H1 (cell line): ENCODE data around the gene TATDN2. TPM values are rescaled to one million over a fixed set of nuclear protein-coding genes. Genes with fewer than 3 reads are reported as not detected.

Experiments used
- polyA plus RNA-seq, 7 experiments: library from polyadenylated mRNA; depleted of rRNA in 3 of 7; stranded (reverse) in 5 of 7; unstranded in 2 of 7; fragments of >200 nt in 5 of 7; fragments of 200-250 nt in 2 of 7; gene quantifications; 1 replicate in 5 of 7; 2 replicates in 1 of 7; 4 replicates in 1 of 7; pipeline versions ENCODE4 v1.2.1 to v1.2.3, GENCODE V29; 2011 to 2013; ENCODE audit warnings: missing spikeins in 2 of 7, mixed read lengths in 2 of 7
- total RNA-seq: library from RNA; stranded (reverse); fragmentation: NEBNext Ultra II Directional; extraction: Animal tissue kit (Norgen Biotek cat#: 25700); gene quantifications from 2 replicates; pipeline ENCODE4 v1.2.1, GENCODE V29; 2021
- TF ChIP-seq, protein P1 (sequence below): fragments of 300-600 bp; sonication (generic); IDR thresholded peaks from 2 replicates; pipeline ENCODE4 v1.7.1; 2012; ENCODE audit warnings: low read length, moderate library complexity, mild to moderate bottlenecking, inconsistent platforms; ENCODE audit not compliant: insufficient replicate concordance

Gene TATDN2
- total and polyA plus RNA-seq, 2 of the 8 experiments (the other 6 are each of a cell fraction or from before 2014, with no cell fraction given): 12.1 to 34.8 TPM

DNA sequence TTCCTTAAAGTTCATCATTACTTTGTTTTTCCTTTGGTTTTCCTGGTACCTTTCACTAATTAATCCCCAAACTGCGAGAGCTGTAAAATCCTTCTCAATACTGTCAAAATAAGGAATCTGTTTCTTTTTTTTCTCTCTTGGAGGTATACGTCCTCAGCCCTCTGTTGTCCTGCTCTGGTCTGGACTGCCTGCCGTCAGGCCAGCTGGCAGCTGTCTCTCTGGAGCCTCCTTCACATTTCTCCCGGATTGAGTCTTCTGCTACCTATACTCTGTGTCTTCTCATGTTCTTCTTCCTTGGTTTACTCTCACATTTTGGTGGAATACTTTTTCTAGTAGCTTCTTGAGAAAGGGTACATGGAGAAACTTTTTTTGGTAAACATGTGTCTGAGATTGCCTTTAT, 13.8 kb downstream of the TATDN2 start (continued):
- TF ChIP-seq, protein P1, sequence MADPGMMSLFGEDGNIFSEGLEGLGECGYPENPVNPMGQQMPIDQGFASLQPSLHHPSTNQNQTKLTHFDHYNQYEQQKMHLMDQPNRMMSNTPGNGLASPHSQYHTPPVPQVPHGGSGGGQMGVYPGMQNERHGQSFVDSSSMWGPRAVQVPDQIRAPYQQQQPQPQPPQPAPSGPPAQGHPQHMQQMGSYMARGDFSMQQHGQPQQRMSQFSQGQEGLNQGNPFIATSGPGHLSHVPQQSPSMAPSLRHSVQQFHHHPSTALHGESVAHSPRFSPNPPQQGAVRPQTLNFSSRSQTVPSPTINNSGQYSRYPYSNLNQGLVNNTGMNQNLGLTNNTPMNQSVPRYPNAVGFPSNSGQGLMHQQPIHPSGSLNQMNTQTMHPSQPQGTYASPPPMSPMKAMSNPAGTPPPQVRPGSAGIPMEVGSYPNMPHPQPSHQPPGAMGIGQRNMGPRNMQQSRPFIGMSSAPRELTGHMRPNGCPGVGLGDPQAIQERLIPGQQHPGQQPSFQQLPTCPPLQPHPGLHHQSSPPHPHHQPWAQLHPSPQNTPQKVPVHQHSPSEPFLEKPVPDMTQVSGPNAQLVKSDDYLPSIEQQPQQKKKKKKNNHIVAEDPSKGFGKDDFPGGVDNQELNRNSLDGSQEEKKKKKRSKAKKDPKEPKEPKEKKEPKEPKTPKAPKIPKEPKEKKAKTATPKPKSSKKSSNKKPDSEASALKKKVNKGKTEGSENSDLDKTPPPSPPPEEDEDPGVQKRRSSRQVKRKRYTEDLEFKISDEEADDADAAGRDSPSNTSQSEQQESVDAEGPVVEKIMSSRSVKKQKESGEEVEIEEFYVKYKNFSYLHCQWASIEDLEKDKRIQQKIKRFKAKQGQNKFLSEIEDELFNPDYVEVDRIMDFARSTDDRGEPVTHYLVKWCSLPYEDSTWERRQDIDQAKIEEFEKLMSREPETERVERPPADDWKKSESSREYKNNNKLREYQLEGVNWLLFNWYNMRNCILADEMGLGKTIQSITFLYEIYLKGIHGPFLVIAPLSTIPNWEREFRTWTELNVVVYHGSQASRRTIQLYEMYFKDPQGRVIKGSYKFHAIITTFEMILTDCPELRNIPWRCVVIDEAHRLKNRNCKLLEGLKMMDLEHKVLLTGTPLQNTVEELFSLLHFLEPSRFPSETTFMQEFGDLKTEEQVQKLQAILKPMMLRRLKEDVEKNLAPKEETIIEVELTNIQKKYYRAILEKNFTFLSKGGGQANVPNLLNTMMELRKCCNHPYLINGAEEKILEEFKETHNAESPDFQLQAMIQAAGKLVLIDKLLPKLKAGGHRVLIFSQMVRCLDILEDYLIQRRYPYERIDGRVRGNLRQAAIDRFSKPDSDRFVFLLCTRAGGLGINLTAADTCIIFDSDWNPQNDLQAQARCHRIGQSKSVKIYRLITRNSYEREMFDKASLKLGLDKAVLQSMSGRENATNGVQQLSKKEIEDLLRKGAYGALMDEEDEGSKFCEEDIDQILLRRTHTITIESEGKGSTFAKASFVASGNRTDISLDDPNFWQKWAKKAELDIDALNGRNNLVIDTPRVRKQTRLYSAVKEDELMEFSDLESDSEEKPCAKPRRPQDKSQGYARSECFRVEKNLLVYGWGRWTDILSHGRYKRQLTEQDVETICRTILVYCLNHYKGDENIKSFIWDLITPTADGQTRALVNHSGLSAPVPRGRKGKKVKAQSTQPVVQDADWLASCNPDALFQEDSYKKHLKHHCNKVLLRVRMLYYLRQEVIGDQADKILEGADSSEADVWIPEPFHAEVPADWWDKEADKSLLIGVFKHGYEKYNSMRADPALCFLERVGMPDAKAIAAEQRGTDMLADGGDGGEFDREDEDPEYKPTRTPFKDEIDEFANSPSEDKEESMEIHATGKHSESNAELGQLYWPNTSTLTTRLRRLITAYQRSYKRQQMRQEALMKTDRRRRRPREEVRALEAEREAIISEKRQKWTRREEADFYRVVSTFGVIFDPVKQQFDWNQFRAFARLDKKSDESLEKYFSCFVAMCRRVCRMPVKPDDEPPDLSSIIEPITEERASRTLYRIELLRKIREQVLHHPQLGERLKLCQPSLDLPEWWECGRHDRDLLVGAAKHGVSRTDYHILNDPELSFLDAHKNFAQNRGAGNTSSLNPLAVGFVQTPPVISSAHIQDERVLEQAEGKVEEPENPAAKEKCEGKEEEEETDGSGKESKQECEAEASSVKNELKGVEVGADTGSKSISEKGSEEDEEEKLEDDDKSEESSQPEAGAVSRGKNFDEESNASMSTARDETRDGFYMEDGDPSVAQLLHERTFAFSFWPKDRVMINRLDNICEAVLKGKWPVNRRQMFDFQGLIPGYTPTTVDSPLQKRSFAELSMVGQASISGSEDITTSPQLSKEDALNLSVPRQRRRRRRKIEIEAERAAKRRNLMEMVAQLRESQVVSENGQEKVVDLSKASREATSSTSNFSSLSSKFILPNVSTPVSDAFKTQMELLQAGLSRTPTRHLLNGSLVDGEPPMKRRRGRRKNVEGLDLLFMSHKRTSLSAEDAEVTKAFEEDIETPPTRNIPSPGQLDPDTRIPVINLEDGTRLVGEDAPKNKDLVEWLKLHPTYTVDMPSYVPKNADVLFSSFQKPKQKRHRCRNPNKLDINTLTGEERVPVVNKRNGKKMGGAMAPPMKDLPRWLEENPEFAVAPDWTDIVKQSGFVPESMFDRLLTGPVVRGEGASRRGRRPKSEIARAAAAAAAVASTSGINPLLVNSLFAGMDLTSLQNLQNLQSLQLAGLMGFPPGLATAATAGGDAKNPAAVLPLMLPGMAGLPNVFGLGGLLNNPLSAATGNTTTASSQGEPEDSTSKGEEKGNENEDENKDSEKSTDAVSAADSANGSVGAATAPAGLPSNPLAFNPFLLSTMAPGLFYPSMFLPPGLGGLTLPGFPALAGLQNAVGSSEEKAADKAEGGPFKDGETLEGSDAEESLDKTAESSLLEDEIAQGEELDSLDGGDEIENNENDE: no peak
